ENCODE data around the gene PTGES3.

DNA sequence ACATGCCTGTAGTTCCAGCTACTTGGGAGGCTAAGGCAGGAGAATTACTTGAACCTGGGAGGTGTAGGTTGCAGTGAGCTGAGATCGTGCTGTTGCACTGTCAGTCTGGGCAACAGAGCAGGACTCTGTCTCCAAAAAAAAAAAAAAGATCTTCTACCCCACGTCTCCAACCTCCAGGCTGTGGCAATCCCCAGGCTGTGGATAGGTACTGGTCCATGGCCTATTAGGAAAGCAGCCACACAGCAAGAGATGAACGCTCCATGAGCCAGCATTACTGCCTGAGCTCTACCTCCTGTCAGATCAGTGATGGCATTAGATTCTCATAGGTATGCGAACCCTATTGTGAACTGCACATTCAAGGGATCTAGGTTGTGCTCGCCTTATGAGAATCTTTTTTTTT is 6.1 kb upstream of the PTGES3 start:
- TF ChIP-seq, protein P1, sequence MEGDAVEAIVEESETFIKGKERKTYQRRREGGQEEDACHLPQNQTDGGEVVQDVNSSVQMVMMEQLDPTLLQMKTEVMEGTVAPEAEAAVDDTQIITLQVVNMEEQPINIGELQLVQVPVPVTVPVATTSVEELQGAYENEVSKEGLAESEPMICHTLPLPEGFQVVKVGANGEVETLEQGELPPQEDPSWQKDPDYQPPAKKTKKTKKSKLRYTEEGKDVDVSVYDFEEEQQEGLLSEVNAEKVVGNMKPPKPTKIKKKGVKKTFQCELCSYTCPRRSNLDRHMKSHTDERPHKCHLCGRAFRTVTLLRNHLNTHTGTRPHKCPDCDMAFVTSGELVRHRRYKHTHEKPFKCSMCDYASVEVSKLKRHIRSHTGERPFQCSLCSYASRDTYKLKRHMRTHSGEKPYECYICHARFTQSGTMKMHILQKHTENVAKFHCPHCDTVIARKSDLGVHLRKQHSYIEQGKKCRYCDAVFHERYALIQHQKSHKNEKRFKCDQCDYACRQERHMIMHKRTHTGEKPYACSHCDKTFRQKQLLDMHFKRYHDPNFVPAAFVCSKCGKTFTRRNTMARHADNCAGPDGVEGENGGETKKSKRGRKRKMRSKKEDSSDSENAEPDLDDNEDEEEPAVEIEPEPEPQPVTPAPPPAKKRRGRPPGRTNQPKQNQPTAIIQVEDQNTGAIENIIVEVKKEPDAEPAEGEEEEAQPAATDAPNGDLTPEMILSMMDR (IDR thresholded peaks at IDR 0.05): no peak
- TF ChIP-seq POLR2A (IDR thresholded peaks at IDR 0.05) (no peak), EP300 (IDR thresholded peaks at IDR 0.05; ENCODE audit: low read depth) (no peak), POLR2AphosphoS5 (IDR thresholded peaks at IDR 0.05) (no peak)

All from transverse colon (tissue), 4 donors.